ENCODE results near the gene LAMA4. TPM values are rescaled to one million over a fixed set of nuclear protein-coding genes. Genes with fewer than 3 reads are reported as not detected.

LAMA4 gene
- total and polyA plus RNA-seq, 2 of the 13 experiments (the other 11 are each of a cell fraction or from before 2014, with no cell fraction given) = not detected

DNA sequence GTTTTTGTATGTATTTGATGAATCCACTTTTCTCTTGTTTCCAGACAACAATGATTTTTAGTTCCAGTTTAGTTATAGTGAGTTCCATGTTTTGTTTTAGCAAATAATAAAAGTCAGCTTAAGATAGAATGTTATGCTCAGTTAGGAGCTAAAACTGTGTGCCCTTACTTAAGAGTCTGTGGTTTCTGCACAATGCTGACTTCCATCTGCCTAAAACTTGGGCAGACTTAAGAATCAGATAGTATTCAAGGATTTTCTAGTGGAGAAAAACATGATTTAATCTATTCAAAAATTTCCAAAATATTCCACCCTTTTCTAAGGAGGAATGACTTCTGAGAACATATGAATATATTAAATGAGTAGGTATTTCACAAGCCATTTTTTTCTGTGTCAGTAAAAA lies 32.8 kb downstream of the LAMA4 start:
- in situ Hi-C loops (cut with HindIII; ENCODE audit: extremely low pct_ligation_motif_present, low pct_unique_long_range_greater_than_20kb) (no loop called here), intact Hi-C loops (cut with micrococcal nuclease; ENCODE audit: unreplicated experiment) (no loop called here)
- Histone ChIP-seq H4K20me1 (ENCODE audit: insufficient read depth, low read length) (no peaks in the 10 kb centered on the region), H3K4me2 (ENCODE audit: low read depth, low read length) (no peak overlapping the region), H3K4me3 (replicated peaks in 1 of 3; ENCODE audit: insufficient read depth in 1 of 3, low read depth in 2 of 3, low read length in 3 of 3) (no peak overlapping the region), H3K4me1 (ENCODE audit: insufficient read depth, low read length) (no peaks in the 10 kb centered on the region), H3K36me3 (replicated peaks in 1 of 2; ENCODE audit: control insufficient read depth in 1 of 2, insufficient read depth in 2 of 2, low read length in 2 of 2) (no peaks in the 10 kb centered on the region), H3K79me2 (ENCODE audit: insufficient read depth, low read length) (no peaks in the 10 kb centered on the region), H3K27me3 (ENCODE audit: control insufficient read depth in 1 of 2, insufficient read depth in 2 of 2, low read length in 2 of 2) (no peaks in the 10 kb centered on the region), H3K27ac (ENCODE audit: extremely low read length, insufficient read depth, low read length) (no peak overlapping the region), H2AFZ (ENCODE audit: low read length) (no peak overlapping the region), H3K9me3 (ENCODE audit: low read length) (no peaks in the 10 kb centered on the region), H3K9ac (ENCODE audit: insufficient read depth, low read depth, low read length) (no peak overlapping the region)
- BruUV-seq (replicated peaks) = no TSS peak
- CTCF ChIA-PET (ENCODE audit: low intra/inter-chr PET ratio, low total read pairs) = no interaction called here
- POLR2A ChIA-PET = no interaction called here
- no peak for DNase-seq (ENCODE audit: low spot score)
- no peak for ATAC-seq
- FAIRE-seq = no peak
- TF ChIP-seq ZNF260 (CRISPR knock-in tag; IDR thresholded peaks at IDR 0.05; ENCODE audit: borderline replicate concordance, low read depth) = no peak
- TF ChIP-seq POGK (CRISPR knock-in tag; conservative IDR thresholded peaks at IDR 0.05) = no peak
- TF ChIP-seq, protein P1, sequence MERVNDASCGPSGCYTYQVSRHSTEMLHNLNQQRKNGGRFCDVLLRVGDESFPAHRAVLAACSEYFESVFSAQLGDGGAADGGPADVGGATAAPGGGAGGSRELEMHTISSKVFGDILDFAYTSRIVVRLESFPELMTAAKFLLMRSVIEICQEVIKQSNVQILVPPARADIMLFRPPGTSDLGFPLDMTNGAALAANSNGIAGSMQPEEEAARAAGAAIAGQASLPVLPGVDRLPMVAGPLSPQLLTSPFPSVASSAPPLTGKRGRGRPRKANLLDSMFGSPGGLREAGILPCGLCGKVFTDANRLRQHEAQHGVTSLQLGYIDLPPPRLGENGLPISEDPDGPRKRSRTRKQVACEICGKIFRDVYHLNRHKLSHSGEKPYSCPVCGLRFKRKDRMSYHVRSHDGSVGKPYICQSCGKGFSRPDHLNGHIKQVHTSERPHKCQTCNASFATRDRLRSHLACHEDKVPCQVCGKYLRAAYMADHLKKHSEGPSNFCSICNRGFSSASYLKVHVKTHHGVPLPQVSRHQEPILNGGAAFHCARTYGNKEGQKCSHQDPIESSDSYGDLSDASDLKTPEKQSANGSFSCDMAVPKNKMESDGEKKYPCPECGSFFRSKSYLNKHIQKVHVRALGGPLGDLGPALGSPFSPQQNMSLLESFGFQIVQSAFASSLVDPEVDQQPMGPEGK (CRISPR knock-in tag; IDR thresholded peaks at IDR 0.05) = no peak
- TF ChIP-seq, protein P2, sequence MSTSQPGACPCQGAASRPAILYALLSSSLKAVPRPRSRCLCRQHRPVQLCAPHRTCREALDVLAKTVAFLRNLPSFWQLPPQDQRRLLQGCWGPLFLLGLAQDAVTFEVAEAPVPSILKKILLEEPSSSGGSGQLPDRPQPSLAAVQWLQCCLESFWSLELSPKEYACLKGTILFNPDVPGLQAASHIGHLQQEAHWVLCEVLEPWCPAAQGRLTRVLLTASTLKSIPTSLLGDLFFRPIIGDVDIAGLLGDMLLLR (CRISPR knock-in tag; IDR thresholded peaks at IDR 0.05) = no peak
- no peak for TF ChIP-seq ZNF34 (CRISPR knock-in tag; IDR thresholded peaks at IDR 0.05; ENCODE audit: borderline replicate concordance)
- TF ChIP-seq ZBTB37 (CRISPR knock-in tag; IDR thresholded peaks at IDR 0.05) = no peak
- TF ChIP-seq KLF15 (CRISPR knock-in tag; IDR thresholded peaks at IDR 0.05; ENCODE audit: borderline replicate concordance) = no peak
- TF ChIP-seq AFF4 (CRISPR knock-in tag; IDR thresholded peaks at IDR 0.05) = no peak
- TF ChIP-seq ZNF839 (CRISPR knock-in tag; IDR thresholded peaks at IDR 0.05; ENCODE audit: borderline replicate concordance) = no peak
- TF ChIP-seq ZNF143 (CRISPR knock-in tag; IDR thresholded peaks at IDR 0.05) = no peak
- no peak for TF ChIP-seq ZNF567 (CRISPR knock-in tag; IDR thresholded peaks at IDR 0.05; ENCODE audit: borderline replicate concordance)
